DOHH2 (cell line): Measurements from ENCODE around the gene DLX5.

ENCODE experiments used
- CTCF ChIP-seq: fragments of 200-600 bp; sonication (generic); IDR thresholded peaks from one replicate; pipeline ENCODE4 v1.5.1; 2014; ENCODE audit warnings: antibody characterized with exemption, mild to moderate bottlenecking, low read depth, low read length; ENCODE audit not compliant: poor library complexity, severe bottlenecking
- EZH2phosphoT487 ChIP-seq: fragments of 200-600 bp; sonication (generic); IDR thresholded peaks from 2 replicates; pipeline ENCODE4 v1.6.1; 2017; ENCODE audit warnings: borderline replicate concordance, mild to moderate bottlenecking, antibody characterized with exemption, low read length, moderate library complexity, mixed read lengths

GRCh38 chr7:97039374-97040065 is 14.9 kb upstream of the DLX5 start:
- TF ChIP-seq CTCF (no peak), EZH2phosphoT487 (no peak)
